CD4-positive, alpha-beta T cell treated with Interleukin-4 for 4 hours (primary cell): Measurements from ENCODE around the gene CHGA.

Experiments
- DNase-seq: peaks from one replicate; pipeline ENCODE4 v3.0.0-alpha.2; 2020

Gene CHGA

DNA sequence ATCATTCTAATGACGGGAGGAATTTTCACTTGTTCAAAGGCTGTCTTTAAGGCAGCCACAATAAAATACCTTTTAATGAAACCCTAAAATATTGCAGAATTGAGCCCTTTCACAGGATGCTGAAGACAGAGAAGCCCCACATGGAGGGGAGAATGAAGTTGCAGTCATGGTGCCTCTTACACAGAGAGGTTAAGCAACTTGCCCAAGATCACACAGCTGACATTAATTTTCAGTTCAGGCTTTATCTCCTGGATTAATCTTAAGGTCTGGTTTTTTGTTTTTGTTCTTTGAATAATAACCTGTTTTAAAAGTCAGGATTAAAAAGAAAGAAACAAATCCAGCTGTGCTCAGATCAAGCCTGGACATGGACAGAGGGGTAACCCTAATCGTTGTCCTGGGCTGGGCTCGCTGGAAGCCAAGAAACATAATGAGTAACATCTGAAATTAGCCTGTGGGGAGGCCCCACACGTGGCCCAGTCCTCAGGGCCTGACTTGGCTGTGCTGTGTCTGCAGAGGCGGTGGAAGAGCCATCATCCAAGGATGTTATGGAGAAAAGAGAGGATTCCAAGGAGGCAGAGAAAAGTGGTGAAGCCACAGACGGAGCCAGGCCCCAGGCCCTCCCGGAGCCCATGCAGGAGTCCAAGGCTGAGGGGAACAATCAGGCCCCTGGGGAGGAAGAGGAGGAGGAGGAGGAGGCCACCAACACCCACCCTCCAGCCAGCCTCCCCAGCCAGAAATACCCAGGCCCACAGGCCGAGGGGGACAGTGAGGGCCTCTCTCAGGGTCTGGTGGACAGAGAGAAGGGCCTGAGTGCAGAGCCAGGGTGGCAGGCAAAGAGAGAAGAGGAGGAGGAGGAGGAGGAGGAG, 8.0 kb downstream of the CHGA start:
- DNase-seq: no peak

DNA sequence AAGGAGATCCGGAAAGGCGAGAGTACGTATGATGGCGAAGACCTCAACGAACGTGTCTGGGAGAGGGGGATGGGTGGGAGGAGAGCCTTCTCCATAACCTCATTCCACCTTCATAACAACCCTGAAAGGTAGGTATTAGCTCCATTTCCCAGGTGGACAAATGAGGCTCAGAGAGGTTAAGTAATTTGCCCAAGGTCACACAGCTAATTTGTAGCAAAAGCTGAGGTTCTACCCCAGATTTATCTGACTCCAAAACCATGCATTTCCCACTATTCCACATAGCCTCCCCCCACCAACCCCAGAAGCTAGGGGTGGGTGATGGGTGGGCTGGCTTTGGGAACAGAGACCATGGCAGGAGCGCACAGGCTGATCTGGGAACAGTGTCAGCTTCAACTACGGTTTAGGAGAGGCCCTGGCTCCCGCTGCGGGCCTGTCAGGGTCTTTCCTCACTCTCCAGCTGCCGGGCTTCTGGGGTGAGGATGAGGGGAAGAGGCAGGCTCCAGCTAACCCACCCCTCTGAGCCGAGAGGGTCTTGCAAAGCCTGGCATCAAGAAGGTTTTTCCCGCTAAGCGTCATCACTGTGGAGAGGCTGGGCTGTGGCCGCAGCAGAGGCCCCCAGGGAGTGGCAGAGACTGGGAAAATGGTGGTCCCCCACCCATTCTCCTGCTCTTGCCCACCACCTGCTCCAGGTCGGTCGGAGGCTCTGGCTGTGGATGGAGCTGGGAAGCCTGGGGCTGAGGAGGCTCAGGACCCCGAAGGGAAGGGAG, 8.9 kb downstream of the CHGA start:
- DNase-seq: no peak

DNA sequence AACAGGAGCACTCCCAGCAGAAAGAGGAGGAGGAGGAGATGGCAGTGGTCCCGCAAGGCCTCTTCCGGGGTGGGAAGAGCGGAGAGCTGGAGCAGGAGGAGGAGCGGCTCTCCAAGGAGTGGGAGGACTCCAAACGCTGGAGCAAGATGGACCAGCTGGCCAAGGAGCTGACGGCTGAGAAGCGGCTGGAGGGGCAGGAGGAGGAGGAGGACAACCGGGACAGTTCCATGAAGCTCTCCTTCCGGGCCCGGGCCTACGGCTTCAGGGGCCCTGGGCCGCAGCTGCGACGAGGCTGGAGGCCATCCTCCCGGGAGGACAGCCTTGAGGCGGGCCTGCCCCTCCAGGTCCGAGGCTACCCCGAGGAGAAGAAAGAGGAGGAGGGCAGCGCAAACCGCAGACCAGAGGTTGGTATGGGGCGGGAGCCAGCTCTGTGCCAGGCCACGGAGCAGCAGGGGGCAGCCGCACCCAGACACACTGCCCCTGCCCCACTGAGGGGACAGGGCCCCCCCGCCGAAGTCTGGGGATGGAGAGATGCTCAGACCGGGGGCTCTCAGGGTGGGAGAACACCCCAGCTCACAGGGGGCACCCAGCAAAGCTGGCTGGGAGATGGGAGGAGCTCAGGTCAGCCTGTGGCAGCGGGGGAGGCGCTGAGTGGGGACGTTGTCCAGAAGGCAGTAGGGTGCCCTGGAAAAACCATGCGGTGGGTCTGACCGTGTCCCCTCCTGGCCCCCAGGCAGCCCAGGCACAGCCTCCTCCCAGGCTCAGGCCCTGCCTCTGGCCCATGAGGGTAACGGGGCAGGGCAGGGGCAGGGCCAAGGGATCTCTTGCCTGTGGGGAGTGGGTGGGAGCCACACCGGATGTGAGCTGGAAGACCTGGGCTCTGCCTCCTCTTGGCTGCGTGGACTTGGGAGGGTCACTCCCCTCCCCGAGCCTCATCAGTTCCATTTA, 9.8 kb downstream of the CHGA start:
- DNase-seq: no peak

DNA sequence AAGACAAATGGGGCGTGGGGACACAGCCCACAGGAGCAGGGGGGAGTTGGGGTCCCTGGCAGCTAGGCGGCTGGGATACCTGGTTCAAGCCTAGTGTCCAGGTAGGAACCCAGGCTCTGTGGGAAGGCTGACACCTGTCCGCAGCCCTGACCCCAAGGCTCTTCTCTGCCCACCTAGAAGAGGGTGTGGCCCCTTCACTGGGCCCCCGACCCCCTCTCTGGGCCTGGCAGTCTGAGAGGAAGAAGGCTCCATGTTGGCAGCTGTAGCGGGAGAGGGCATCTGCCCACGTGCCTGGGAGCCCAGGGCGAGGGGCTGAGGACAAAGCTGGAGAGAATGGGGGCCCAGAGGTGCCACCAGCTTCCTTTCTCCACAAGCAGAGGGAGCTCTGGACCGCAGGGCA, 10.5 kb downstream of the CHGA start:
- DNase-seq: no peak

DNA sequence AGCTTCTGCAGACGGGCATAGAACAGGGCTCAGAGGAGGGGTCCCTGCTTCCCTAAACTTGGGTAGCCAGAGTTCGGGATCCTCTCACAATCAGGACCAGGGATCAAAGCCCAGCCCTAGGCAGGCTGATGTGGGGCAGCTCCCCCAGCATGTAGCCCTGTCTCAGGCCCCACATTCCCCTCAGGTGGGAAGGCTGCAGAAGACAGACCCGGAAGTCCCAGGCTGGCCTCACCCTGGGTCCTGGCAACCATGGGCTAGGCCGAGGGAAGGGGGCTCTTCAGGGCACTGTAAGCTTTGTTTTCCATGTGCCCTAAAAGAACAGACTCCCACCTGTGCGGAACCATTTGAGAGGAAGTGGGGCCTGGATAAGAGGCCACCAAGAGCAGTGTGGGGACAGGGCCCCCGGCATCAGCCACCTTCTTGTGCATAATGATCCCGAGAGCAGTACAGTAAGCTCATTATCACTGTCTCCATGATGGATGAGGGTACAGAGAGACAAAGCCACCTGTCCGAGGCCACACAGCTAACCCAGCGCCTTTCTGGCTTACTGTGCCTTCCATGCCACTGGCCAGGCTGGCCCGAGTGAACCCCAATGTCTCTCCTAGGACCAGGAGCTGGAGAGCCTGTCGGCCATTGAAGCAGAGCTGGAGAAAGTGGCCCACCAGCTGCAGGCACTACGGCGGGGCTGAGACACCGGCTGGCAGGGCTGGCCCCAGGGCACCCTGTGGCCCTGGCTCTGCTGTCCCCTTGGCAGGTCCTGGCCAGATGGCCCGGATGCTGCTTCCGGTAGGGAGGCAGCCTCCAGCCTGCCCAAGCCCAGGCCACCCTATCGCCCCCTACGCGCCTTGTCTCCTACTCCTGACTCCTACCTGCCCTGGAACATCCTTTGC, 11.5 kb downstream of the CHGA start:
- DNase-seq: no peak

DNA sequence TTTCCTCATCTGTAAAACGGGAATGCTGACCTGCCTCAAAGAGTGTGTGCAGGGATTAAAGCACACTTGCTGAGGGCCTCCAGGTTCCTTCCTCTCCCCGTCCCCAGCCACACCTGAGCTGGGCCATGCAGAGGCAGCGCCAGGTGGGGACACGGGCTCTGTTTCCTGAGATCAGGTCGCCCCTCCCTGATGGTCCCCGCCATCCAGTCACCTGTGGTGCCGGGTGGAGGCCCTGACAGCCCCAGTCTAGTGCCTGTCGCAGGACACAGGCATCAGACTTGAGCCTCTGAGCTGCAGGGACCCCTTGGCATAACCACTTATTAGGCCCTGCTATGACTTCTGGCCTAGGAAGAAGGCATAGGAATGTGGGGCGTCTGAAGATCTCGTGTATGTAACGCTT, 12.5 kb downstream of the CHGA start:
- DNase-seq: no peak

DNA sequence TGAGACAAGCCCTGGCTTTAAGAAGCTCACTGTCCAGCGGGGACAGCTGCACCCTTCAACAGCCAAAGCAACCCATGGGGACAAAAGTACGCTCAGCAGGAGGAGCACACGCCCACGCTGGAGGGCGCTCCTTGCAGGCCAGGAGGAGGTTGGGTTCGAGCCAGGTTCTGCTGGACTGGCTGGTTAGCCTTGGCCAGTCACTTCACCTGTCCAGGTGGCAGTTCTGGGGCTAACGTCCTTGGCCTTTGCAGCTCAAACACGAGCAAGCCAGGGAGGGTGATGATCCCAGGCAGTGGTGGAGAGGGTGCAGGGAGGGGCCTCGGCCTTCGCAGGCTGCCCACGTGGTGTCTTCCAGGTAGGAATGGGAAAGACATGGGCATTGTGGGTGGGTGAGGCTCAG, 13.1 kb downstream of the CHGA start:
- DNase-seq: no peak

DNA sequence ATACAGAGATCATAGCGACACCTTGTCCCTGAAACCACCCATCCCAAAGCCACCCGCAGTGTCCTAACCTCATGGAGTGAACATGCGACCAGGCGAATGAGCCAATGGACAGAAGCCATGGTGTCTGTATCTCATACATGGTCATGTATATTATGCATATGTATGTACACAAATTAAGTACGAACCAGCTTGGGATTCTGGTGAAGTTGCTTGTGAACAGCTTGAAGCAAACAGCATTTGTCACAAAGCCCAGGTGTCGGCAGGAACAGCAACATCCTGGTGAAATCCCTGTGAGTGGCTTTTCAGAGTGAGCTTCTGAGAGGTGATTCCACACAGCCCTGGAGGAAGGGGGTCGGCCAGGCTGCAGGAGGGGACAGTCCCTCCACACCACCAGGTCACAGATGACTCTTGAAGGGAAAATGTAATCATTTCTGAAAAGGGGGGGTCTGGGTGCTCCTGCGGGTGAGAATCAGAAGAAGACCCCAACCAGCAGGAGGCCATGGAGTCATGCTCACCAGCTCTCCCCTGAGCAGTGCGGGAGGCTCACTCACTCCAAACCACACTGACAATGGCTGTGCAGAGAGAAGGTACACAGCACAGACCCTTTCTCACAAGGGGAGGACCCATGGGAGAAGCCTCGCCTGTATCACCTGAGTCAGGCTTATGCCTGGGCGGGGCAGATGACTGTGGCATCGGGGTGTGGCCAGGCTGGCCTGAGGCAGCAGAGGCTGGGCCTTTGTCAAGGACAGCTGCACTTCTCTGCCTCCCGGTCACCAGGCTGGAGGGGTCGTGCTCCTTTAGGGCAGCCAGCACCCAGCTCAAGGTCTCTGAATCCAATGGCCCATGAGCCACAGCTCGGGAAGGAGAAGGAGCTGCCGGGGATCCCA, 14.3 kb downstream of the CHGA start:
- DNase-seq: no peak

DNA sequence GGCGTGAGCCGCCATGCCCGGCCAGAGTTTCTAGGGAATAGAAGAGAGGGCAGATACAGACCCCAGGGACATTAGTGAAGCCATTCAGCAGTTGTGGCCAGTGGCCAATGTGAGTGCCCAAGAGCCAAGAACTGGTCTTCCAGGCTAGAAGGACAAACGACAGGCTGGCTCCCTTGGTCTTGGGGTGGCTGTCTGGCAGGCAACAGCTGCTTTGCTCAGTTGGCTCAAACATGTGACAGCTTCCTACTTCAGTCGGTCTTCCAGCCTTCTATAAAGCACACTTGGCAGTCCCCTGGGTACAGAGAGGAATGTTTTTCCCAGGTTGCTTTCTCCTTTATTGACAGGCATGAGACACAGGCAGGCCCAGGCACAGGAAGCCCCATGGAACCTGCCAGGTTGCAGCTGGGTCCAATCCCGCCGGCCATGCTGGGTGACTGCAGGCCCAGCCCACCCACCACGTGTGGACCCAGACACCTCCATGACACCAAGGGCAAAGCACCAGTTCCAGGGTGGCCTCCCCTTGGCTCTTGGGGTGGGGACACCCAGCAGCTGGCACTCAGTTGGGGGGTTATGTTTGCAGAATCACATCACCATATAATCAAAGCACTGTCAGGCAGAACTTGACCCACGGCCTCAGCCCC, 15.4 kb downstream of the CHGA start:
- DNase-seq: no peak

DNA sequence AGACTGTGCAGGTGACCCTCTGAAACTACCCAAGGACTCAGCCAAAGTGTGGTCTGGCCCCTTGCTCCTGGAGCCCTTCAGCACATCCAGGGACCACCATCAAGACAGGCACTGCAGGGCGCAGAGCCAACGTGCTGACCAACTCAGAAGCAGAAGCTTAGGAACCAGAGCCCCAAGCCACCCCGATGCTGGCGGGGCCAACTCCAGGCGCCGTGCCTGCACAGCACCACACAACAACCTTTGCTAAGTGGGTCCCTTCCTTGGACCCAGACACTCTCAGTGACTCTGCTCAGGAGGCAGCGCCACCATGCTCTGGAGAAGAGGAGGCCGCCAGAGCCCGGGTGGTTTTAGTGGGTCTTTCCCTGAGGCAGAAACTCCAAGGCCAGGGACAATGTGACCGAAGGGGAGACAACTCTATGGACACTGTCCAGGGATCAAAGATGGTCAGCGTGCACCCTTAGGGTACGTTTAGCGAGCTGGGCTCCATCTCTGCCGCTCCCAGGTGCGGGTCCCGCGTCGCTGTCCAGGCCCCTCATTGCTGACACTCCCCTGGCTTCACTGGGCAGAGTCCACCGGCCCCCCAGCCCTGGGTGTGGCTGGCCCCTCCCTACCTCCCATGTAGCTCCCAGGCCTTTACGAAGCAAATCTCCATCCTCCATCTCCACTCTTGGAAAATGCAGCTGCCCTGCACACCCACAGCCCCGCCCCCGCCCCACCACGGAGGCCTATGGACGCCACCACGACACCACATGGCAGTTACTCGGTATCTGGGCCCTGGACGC, 16.1 kb downstream of the CHGA start:
- no peak for DNase-seq

DNA sequence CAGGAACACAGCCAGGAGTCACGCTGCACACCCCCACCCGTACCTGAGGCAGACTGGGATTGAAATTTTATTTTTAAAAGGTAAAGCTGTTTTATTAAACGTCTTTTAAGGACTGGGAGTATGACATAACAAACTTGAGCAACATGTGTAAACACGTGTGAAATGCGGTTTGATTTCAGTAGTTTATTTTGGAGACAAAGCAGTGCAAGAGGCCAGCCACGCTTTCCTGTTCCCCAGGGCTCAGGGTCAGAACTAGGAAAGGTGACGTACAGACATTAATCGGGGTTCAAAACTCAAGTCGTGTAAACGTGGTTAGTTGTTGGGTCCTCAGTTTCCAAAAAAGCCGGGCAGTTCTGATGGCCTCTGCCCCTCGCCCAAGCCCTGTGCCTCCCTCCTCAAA, 16.7 kb downstream of the CHGA start:
- DNase-seq: no peak

DNA sequence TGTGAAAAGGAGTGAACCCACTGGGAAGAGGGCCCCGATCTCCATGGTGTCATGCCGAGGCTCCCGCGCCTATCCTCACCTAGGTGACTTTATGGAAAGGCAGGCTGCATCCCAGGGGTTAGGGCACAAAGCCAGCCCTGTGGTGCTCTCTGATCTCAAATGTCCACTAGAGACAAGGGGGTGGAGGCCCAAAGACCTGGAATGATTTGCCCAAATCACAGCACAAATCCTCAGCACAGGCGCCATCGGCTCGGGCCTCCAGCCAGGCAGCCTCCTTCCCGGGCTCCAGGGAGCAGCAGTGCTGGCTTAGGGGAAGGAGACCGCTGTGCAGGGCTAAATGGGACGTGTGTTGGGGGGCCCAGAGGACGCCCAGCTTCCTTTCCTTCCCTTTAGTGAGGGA, 17.6 kb downstream of the CHGA start:
- no peak for DNase-seq

DNA sequence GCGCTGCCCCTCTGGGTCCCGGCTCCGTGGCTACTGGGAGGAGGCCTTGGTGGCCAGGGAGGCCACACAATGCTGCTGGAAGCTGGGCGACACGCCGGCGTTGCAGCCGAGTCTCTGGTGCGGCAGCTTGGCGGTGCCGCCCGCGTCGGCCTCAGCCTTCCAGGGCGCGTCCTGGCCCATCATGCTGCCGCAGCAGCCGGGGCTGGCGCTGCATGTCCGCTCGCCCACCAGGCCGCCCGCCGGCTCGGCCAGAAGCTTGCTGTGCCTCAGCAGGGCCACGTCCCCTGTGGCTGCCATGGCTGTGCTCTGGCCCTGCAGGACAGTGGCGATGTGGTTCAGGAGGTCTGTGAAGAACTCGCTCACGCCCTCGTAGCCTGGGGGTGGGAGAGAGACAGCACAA, 18.6 kb downstream of the CHGA start:
- DNase-seq: no peak

DNA sequence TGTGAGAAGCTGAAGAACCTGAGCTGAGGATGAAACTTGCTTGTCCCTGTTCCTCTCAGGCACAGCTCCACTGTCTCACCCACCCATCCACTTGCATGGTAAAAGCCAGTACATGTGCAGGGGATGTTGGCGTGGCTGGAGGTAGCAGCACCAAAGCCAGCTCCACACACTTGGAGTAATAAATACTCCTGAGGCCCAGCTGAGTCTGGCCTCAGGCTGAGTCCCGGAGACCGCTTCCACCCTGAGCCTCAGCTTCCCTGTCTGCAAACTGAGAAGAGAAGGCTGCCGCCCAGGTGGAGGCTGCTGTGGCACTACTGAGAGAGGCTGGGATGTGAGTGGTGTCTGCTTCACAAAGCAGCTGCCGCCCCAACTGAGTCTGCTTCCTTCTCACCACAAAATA, 19.2 kb downstream of the CHGA start:
- no peak for DNase-seq

DNA sequence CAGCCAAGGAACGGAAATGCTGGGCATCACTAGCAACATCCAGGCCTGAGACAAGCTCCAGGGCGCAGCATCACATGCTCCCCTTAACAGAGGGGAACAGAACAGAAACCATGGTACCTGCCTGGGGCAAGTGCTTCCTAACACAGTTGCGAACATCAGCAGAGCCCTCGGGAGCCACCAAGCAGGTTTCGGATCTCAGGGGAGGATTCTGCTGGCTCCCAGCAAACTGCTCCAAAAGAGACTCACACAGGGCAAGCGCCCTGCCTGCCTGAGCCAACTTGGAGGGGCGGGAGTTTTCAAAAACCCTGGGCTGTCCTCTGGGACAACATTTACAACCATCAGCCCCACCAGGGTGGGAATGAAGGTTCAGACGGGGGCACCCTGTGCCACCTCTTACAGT, 19.6 kb downstream of the CHGA start:
- DNase-seq: no peak

DNA sequence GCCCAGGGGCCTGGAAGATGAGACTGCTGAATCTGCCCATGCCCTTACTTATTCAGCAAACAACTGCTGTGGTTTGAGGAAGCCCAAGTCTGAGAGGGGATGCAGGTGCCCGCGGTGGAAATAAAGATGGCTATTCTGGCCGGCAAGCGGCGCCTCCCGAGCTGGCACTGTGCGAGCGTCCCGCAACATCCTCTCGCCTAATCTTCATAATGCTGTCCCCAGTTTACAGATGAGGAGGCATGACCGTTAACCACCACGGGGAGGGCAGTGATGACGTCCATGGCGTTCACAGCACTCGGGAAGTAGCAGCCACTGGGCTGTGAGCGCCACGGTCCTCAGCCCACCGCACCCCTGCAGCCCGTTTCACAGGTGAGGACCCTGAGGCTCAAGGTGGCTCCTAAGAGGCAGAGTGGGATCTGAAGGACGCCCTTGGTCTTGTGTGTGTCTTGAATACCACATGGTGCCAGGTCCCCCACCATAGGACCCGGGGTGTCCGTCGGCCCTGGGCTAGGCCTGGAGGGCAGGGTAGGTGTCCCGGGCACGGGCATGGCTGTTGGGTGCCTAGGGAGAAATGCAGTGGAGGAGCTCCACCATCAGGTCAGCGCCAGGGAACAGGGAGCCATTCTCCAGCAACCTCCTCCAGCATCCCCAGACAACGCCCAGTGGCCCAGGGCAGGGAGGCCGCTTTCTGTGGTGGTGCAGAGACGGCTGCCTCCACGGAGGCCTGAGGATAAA, 20.2 kb downstream of the CHGA start:
- DNase-seq: no peak

DNA sequence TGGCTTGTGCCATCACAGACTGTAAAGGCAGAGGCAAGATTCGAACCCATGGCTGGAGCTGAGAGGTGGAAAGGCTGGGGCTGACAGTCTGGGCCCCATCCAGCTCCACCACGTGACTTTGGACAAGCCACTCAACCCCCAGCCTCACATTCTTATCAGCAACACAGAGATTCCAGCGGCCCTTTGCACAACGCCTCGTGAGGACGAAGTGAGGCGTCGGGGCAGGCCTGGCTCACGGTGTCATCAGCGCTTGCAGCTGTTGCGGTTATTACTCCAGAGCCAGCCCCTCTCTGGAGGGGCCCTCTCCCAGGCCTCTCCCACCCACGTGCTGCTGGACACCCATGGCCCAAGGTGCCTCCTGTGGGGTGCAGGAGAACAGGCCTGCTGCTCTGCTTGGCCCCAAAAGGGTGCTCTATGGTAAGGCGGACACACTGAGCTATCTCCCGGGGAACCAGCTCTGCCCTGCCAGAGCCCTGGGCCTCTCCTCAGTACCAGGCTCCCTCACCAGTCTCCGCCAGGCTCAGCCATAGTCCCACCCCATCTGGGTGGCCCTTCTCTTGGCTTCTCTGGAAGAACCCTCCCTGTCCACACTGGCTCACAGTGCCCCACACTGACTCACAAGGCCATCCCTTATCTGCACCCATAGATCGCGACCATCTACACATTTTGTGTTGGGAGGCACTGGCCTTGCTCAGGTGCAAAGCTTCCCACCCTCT, 21.1 kb downstream of the CHGA start:
- DNase-seq: no peak

DNA sequence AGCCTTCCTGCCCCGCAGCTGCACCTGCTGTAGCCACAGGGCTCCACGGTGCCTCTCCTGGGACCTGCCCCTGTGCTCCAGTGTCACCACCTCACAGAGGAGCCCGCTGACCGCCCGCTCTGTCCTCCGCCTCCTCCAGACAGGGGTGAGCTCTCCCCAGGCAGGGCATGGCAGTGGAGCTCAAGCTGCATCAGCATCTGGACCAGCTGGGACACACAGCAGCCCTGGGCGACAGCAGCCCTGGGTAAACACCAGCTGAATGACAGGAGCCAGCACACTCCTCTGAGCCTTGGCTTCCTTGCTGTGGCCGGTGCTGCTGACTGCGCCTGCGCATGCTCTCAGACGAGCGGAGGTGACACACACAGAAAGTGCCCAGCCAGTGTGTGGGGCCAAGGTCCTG, 22.0 kb downstream of the CHGA start:
- DNase-seq: no peak
